Keratinocyte (primary cell): ENCODE measurements around the gene ALG1L2. TPM values are rescaled to one million over a fixed set of nuclear protein-coding genes. Genes with fewer than 3 reads are reported as not detected.
"Not testable (repeated sequence)": the region's sequence is repeated elsewhere in the genome, so short reads cannot be mapped to it uniquely, and the experiment has no call there.

ENCODE experiments used
- DNase-seq: peaks from one replicate; pipeline ENCODE4 v3.0.0-alpha.2; 2011; ENCODE audit warnings: low read depth, missing footprints, low spot score
- FAIRE-seq: peaks from 2 replicates; lab custom pipeline; 2011; peaks lifted over from hg19 to GRCh38; lab: Jason Lieb, UNC
- H2AFZ ChIP-seq: 2 replicates; pipeline ENCODE4 v1.6.0; 2012; ENCODE audit warnings: low read length, control low read depth, inconsistent platforms; ENCODE audit not compliant: control insufficient read depth
- H3K27ac ChIP-seq: 2 replicates; pipeline ENCODE4 v1.5.1; 2011; ENCODE audit warnings: low read length; ENCODE audit not compliant: control insufficient read depth, insufficient read depth
- H3K27me3 ChIP-seq: 3 replicates; pipeline ENCODE4 v1.6.0; 2011; ENCODE audit warnings: low read length; ENCODE audit not compliant: control insufficient read depth, insufficient read depth; ENCODE audit errors: extremely low read depth
- H3K36me3 ChIP-seq, 2 experiments: 2 replicates in 1 of 2; 3 replicates in 1 of 2; pipeline ENCODE4 v1.5.1; 2011; ENCODE audit warnings: low read length in 2 of 2, mild to moderate bottlenecking in 1 of 2; ENCODE audit not compliant: control insufficient read depth in 2 of 2, insufficient read depth in 2 of 2; ENCODE audit errors: extremely low read depth in 1 of 2
- H3K4me1 ChIP-seq: 3 replicates; pipeline ENCODE4 v1.5.1; 2011; ENCODE audit warnings: low read length; ENCODE audit not compliant: control insufficient read depth, insufficient read depth; ENCODE audit errors: extremely low read depth
- H3K4me2 ChIP-seq: 3 replicates; pipeline ENCODE4 v1.6.0; 2011; ENCODE audit warnings: low read depth, low read length; ENCODE audit not compliant: control insufficient read depth, insufficient read depth; ENCODE audit errors: extremely low read depth
- H3K4me3 ChIP-seq, 3 experiments: fragments of 200-600 bp in 1 of 3; sonication (generic) in 1 of 3; 2 replicates in 2 of 3; 3 replicates in 1 of 3; pipeline ENCODE4 v1.5.1; 2011 to 2016; ENCODE audit warnings: low read length in 3 of 3, mild to moderate bottlenecking in 3 of 3, control low read depth in 2 of 3, inconsistent platforms in 1 of 3, low read depth in 1 of 3, mixed read lengths in 1 of 3, mixed run types in 1 of 3, moderate library complexity in 1 of 3; ENCODE audit not compliant: control insufficient read depth in 2 of 3, insufficient read depth in 2 of 3; ENCODE audit errors: extremely low read depth in 1 of 3
- H3K79me2 ChIP-seq: 2 replicates; pipeline ENCODE4 v1.6.0; 2012; ENCODE audit warnings: low read length; ENCODE audit not compliant: control insufficient read depth, insufficient read depth
- H3K9ac ChIP-seq: 3 replicates; pipeline ENCODE4 v1.6.0; 2011; ENCODE audit warnings: low read length; ENCODE audit not compliant: control insufficient read depth, insufficient read depth; ENCODE audit errors: extremely low read depth
- H3K9me1 ChIP-seq: 3 replicates; pipeline ENCODE4 v1.6.0; 2011; ENCODE audit warnings: low read length; ENCODE audit not compliant: control insufficient read depth, insufficient read depth; ENCODE audit errors: extremely low read depth
- H3K9me3 ChIP-seq: 2 replicates; pipeline ENCODE4 v1.5.1; 2012; ENCODE audit warnings: low read depth, low read length; ENCODE audit not compliant: control insufficient read depth
- H4K20me1 ChIP-seq: 3 replicates; pipeline ENCODE4 v1.6.0; 2011; ENCODE audit warnings: low read length; ENCODE audit not compliant: control insufficient read depth, insufficient read depth; ENCODE audit errors: extremely low read depth
- EZH2 ChIP-seq: IDR thresholded peaks from one replicate; pipeline ENCODE4 v1.6.1; 2012; ENCODE audit warnings: inconsistent platforms, mild to moderate bottlenecking, low read length, moderate library complexity
- dilution Hi-C: fragments of 300-500 bp; cut with MboI; formaldehyde crosslinking; loops from one replicate; pipeline ENCODE4 v1.7.0; 2020; ENCODE audit warnings: low sequenced_read_pairs; ENCODE audit not compliant: extremely low pct_ligation_motif_present
- polyA plus RNA-seq, 5 experiments: library from polyadenylated mRNA; depleted of rRNA in 3 of 5; stranded (reverse) in 3 of 5; stranded (forward) in 1 of 5; unstranded in 1 of 5; fragments of >200 nt; gene quantifications; 1 replicate in 1 of 5; 2 replicates in 3 of 5; 3 replicates in 1 of 5; pipeline versions ENCODE4 v1.2.1 to v1.2.3, GENCODE V29; 2011 to 2012; ENCODE audit warnings: missing spikeins in 2 of 5, low read depth in 1 of 5, low replicate concordance in 1 of 5
- TF ChIP-seq, protein P1 (sequence below), 3 experiments: IDR thresholded peaks in 1 of 3; conservative IDR thresholded peaks in 1 of 3; optimal IDR thresholded peaks in 1 of 3; 2 replicates in 2 of 3; 3 replicates in 1 of 3; pipeline versions ENCODE3 to v1.5.1; 2011; ENCODE audit warnings: low read length in 3 of 3, mild to moderate bottlenecking in 3 of 3, moderate library complexity in 2 of 3, control low read depth in 1 of 3, inconsistent platforms in 1 of 3; ENCODE audit not compliant: insufficient read depth in 2 of 3; ENCODE audit errors: extremely low read depth in 1 of 3

The ALG1L2 gene
- polyA plus RNA-seq, 1 donor (not counting 4 experiments of a cell fraction or from before 2014, with no cell fraction given): not detected

DNA sequence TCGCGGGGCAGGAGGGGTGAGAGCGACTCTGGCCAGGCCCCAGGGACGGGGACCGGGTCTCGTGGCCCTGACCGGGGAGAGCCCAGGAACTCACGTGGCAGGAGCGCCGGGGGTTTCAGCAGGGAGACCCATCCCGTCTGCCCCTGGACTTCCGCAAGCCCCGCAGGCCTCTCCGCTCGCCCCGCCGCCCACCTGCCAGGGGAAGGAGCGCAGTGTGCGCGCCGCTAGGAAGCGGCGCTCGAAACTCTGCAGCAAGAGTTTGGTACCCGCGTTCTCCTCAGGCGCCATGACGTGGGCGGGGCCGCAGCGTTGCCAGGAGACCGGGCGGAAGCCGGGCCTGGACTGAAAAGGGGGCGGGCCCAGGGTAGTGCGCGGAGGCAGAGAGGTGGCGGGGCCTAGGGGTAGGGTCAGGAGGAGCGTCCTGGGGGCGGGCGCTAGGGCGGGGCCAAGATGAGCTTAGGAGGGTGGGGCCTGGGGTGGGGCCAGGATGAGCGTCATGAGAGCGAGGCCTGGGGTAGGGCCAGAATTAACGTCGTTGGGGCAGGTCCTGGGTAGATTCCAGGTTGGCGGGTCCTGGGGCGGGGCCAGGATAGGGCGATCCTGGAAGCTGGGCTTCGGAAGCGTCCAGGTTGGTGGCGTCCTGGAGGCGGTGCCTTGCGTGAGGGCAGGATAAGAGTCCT is 29.7 kb downstream of the ALG1L2 start:
- Histone ChIP-seq H3K4me2 (peak overlapping the region; percentile 56), H3K27ac (peak overlapping the region; percentile 76), H3K9me1 (no peaks in the 10 kb centered on the region), H2AFZ (peak overlapping the region; percentile 53), H3K9ac (peak overlapping the region; percentile 86), H3K27me3 (no peaks in the 10 kb centered on the region), H3K4me3 (peak overlapping the region; percentile 64 to 88 (median 69)), H3K36me3 (no peaks in the 10 kb centered on the region), H3K4me1 (peaks cover 6% of the 10 kb centered on the region), H4K20me1 (no peaks in the 10 kb centered on the region), H3K9me3 (no peaks in the 10 kb centered on the region), H3K79me2 (peaks cover 8% of the 10 kb centered on the region)
- TF ChIP-seq, protein P1, sequence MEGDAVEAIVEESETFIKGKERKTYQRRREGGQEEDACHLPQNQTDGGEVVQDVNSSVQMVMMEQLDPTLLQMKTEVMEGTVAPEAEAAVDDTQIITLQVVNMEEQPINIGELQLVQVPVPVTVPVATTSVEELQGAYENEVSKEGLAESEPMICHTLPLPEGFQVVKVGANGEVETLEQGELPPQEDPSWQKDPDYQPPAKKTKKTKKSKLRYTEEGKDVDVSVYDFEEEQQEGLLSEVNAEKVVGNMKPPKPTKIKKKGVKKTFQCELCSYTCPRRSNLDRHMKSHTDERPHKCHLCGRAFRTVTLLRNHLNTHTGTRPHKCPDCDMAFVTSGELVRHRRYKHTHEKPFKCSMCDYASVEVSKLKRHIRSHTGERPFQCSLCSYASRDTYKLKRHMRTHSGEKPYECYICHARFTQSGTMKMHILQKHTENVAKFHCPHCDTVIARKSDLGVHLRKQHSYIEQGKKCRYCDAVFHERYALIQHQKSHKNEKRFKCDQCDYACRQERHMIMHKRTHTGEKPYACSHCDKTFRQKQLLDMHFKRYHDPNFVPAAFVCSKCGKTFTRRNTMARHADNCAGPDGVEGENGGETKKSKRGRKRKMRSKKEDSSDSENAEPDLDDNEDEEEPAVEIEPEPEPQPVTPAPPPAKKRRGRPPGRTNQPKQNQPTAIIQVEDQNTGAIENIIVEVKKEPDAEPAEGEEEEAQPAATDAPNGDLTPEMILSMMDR (optimal IDR thresholded peaks at IDR 0.05 in 1 of 3, IDR thresholded peaks at IDR 0.05 in 1 of 3, conservative IDR thresholded peaks at IDR 0.05 in 1 of 3; ENCODE audit: extremely low read depth in 1 of 3, insufficient read depth in 2 of 3, low read length in 3 of 3): no peak
- TF ChIP-seq EZH2: no peak
- dilution Hi-C loops: no loop called here
- FAIRE-seq: no peak
- DNase-seq: peak; percentile 91

DNA sequence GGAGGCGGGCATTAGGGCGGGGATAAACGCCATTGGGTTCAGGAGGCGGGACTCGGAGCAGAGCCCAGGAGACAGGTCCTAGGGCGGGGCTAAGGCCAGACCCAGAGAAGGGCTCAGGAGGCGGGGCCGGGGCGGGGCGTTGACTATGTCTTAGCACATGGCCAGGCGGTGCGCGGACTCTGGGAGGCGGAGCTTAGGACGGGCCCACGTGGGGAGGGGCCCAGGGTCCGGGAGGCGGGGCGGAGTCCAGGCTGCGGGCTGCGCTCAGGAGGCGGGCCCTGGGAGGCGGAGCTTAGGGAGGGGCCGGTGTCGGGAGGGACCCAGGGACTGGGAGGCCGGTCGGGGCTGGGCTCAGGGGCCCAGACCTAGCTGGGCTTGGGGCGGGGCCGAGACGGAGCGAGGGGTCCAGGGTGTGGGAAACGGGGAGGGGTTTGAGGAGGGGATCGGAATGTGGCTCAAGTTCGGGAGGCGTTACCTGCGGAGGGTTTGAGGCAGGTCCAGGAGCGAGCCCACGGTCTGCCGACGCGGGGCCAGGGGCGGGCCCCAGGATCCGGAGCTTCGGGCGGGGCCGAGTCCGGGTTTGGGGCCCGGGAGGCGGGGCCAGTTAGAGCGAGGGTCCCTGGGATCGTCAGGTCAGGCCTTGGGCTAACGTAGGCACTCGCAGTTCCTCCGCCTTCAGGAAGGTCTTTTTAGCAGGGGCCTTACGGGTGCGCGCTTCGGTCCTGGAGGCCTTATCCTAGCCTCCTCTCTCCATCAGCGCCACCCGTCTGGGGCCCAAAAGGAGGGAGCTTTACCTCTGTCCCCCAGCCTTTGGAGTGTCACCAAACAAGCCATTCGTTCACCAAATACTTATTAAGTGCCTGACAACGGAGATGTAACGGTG is 30.5 kb downstream of the ALG1L2 start:
- dilution Hi-C loops, H3K79me2 ChIP-seq, H3K4me1 ChIP-seq, H3K27ac ChIP-seq, H4K20me1 ChIP-seq, H3K36me3 ChIP-seq, FAIRE-seq, H3K9me1 ChIP-seq, H3K27me3 ChIP-seq, H3K9me3 ChIP-seq: not testable (repeated sequence)
- Histone ChIP-seq H2AFZ (peak overlapping the region; percentile 81), H3K9ac (peak overlapping the region; percentile 62), H3K4me2 (peak overlapping the region; percentile 73), H3K4me3 (peak overlapping the region; percentile 44 to 61 (median 55))
- DNase-seq: peak; percentile 61

DNA sequence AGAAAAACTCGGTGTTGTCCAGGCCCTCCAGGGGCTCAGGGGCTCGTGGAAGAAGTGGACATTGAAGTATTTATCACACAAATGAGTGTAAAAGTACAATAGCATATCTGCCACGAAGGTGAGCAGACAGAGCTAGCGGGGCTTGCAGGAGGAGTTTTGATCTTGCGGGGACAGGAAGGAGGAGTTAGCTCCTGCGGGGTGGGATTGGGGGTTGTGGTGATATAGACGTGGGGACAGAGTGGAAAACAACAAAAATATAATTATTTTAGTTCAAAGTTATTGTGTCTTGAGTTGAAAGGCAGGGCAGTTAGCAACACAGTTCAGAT is 31.1 kb downstream of the ALG1L2 start:
- H3K27me3 ChIP-seq, H3K79me2 ChIP-seq, dilution Hi-C loops, DNase-seq, H4K20me1 ChIP-seq, H3K9me3 ChIP-seq, H3K27ac ChIP-seq, H3K9me1 ChIP-seq, FAIRE-seq, H3K4me1 ChIP-seq, H3K36me3 ChIP-seq: not testable (repeated sequence)
- Histone ChIP-seq H3K9ac (peak overlapping the region; percentile 62), H2AFZ (peak overlapping the region; percentile 81), H3K4me3 (peak overlapping the region; percentile 44 to 61 (median 55)), H3K4me2 (peak overlapping the region; percentile 73)

DNA sequence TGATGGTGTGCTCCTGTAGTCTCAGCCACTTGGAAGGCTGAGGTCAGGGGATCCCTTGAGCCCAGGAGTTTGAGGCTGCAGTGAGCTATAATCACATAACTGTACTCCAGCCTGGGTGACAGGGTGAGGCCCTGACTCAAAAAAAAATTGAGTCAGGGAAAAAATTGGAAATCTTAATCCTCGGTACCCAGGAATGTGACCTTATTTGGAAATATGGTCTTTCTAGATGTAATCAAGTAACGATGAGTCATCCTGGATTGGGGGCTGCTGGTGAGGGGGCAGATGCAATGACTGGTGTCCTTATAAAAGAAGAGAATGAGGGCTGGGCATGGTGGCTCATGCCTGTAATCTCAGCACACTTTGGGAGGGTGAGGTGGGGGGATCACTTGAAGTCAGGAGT is 33.8 kb downstream of the ALG1L2 start:
- FAIRE-seq, H3K36me3 ChIP-seq, H3K4me3 ChIP-seq, H2AFZ ChIP-seq, dilution Hi-C loops, H3K4me2 ChIP-seq, H3K27me3 ChIP-seq, H3K9ac ChIP-seq, H3K27ac ChIP-seq, H3K79me2 ChIP-seq, H3K9me3 ChIP-seq, H3K9me1 ChIP-seq, DNase-seq, H3K4me1 ChIP-seq, H4K20me1 ChIP-seq: not testable (repeated sequence)
